Cerebellar cortex (tissue), 1 donor: ENCODE measurements around the gene CACYBP.
"Not testable (repeated sequence)": the region's sequence is repeated elsewhere in the genome, so short reads cannot be mapped to it uniquely, and the experiment has no call there.

Experiments used
- DNase-seq: peaks from one replicate; pipeline ENCODE4 v3.0.0-alpha.2; 2015; ENCODE audit warnings: low spot score

Gene CACYBP

DNA sequence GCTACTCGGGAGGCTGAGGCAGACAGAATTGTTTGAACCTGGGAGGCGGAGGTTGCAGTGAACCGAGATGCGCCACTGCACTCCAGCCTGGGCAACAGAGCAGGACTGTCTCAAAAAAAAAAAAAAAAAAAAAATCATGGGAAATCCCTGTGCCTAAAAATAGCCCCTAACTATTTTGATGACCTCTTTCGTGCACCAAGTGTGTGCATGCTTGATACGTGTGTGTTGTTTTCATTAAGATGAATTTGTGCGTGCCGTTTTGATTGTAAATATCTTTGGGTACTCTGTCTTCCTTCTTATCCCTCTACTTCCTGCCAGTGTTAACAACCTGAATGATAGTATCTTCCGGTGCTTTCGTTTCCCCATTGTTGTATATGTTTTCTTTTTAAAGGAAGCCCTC lies 9.8 kb downstream of the CACYBP start:
- DNase-seq, result no peak

DNA sequence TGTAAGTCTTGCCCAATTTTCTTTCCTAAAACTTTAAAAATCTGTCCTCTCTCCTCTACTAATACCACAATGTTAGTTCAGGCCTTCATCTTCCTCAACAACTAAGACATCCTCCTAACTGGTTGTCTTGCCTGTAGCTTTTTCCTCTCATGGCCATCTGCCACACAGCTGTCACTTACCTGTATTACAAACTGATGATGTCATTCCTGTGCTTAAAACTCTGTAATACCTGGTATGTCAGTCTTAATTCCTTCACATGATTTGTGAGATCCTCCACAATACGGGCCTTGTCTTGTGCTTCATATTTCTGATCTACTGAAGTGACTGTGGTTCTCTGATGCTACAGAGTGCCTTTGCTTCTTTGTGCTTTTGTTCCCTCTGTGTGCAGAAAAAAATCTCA lies 13.7 kb downstream of the CACYBP start:
- DNase-seq, result no peak

DNA sequence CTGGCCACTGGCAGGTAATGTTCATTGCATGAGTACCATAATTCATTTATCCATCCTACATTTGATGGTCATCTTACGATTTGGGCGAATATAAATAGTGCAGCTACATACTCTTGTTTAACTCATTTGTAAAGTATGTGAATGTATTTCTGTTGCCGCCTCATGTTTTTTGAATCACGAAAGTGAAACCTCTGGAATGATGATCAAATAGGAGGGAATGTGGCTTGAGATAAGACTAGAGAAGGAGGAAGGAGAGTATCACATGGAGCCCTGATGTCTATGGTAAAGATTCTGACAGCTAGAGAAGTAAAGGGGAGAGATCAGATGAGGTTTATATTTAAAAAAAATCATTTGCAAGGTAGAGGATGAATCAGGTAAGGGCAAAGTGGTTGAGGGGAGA lies 15.5 kb downstream of the CACYBP start:
- DNase-seq, result no peak

GRCh38 chr1:175019524-175019923 lies 19.8 kb downstream of the CACYBP start:
- DNase-seq, result no peak

- peak; percentile 98 for DNase-seq
Observed at GRCh38 chr1:175023043-175023921, 23.5 kb downstream of the CACYBP start, which contains the start of gene MRPS14. TSS of gene MRPS14 (minus strand) at chr1:175023425. CDS start at chr1:175023408, 17 bp downstream.

GRCh38 chr1:175023922-175024242 lies 24.1 kb downstream of the CACYBP start:
- not testable (repeated sequence) for DNase-seq

DNA sequence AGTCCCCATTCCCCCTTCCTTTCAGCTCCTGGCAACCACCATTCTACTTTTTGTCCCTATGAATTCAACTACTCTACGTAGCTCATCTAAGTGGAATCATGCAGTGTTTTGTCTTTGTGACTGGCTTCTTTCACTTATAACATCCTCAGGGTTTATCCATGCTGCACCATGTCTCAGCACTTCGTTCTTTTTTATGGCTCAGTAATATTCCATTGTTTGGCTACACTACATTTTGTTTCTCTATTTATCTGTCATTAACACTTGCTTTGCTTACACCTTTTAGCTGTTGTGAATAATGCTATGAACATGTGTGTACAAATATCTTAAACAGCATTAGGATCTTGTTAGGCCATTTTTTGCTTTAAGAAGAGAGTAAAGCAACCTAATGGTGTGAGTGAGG lies 25.0 kb downstream of the CACYBP start:
- DNase-seq, result no peak

DNA sequence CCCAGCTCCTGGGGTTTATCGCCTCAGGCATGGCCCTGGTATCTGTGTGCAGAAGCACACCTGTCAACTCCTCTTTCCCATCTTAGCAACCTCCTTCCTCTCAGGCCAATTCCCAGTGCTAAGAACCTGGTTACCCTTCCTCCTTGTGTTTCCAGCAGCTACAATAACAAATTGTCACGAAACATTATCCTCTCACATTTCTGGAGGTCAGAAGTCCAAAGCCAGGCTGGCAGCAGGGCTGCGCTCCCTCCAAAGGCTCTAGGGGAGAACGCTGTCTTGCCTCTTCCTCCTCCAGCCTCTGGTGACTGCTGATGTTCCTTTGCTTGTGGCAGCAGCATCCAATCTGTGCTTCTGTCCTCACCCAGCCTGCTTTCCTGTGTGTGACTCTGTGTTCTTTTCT lies 34.2 kb downstream of the CACYBP start:
- no peak for DNase-seq

- no peak for DNase-seq
Observed at GRCh38 chr1:175034775-175035174, 35.0 kb downstream of the CACYBP start.

DNA sequence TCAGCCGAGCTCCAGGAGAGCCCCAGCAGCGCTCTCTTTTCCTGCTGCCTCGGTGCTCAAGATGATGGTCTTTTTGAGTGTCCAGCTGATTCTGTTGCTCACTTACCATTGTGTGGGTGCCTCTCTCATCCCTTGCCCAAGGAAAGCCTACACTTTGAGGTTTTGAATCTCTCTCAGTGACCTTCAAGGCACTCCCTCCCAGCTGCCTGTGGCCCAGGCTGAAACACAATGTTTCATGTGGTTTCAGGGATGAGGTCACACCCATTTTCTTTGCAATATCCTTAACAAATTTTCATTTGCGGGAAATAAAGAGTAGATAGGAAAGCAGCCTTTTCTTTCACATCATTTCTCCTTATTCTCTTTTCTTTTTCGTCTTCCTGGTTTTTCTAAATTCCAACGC lies 36.1 kb downstream of the CACYBP start:
- no peak for DNase-seq

DNA sequence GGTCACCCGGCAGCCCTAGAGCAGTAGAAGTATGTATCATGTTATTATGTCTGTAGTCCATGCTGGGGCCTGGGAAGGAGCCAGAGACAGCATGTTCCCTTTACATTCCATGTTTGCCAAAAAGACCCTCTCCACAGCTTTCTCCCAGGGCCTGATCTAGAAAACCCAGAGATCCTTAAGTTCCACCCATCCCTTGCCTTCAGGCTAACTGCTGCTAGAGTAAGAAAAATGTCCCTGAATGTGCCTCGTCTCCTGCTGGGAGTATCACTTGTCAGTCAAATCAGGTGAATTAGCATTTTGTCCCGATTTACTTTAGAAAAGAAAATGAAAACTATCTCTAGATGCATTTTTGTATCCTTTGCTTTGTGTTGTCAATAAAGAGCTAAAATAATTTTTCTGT lies 36.7 kb downstream of the CACYBP start:
- DNase-seq, result no peak

DNA sequence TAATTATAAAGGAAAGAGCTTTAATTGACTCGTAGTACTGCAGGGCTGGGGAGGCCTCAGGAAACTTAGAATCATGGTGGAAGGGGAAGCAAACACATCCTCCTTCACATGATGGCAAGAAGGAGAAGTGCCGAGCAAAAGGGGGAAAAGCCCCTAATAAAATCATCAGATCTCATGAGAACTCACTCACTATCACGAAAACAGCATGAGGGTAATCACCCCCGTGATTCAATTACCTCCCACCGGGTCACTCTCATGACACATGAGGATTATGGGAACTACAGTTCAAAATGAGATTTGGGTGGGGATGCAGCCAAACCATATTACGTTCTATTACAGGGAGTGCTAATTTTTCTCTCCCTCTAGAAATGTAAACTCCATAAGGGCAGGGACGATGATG lies 37.7 kb downstream of the CACYBP start:
- DNase-seq, result no peak

- no peak for DNase-seq
Observed at GRCh38 chr1:175040324-175040879, 40.7 kb downstream of the CACYBP start.

GRCh38 chr1:175042650-175043049 lies 42.9 kb downstream of the CACYBP start:
- DNase-seq, result no peak

DNA sequence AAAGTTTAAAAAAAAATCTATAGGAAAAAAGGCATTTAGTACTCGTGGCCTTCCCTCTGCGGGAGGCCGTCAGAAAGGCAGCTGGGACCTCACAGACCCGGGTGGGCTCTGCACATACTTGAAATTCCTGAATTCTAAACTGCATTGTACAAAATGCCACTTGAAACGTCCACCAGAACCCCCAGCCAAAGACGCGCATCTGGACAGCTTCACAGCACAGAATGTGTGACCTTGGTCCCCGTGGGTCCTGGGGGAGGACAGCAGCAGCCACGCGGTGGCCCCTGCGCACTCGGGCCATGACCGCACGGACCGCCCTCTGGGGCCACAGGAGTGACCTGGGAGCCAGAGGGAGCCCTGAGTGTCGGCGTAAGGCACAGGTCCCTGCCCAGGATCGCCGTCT lies 44.1 kb downstream of the CACYBP start:
- DNase-seq, result no peak

GRCh38 chr1:175044591-175044990 lies 44.8 kb downstream of the CACYBP start:
- not testable (repeated sequence) for DNase-seq

DNA sequence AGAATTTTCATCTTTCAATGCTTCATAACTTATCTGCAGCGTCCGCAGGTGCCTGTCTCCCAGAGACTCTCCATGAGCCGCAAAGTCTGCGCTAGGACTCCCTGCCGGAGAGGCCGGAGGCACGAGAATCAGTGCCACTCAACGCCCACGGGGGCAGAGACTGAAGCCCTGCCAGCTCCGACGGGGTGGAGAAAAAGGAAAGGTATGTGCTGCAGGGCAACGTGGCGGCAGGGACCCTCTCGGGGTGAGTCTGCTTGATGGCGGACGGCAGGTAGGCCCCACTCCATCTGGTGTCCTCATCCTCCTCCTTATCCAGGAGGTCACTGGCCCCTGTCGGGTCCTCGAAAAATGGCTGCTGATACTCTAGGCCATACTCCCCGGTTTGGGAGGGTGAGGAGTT lies 45.4 kb downstream of the CACYBP start:
- DNase-seq, result no peak

DNA sequence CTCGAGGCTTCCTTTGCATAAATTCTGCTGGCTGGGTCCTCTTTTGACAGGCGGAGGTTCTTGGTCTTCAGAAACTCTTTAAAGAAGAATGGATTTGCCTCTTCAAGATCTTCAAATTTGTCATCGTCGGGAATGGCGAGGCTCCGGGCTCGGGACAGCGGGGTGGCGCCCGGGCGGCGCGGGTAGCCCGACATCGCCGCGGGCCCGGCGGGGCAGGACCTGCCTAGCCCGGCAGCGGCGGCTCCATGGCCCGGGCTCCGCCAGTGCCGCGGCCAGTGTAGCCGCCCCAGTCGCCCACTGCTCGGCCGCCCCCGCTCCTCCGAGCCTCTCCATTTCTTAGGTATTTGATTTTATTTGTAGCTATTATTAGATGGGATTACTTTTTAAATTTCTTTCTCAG lies 45.8 kb downstream of the CACYBP start:
- no peak for DNase-seq

DNA sequence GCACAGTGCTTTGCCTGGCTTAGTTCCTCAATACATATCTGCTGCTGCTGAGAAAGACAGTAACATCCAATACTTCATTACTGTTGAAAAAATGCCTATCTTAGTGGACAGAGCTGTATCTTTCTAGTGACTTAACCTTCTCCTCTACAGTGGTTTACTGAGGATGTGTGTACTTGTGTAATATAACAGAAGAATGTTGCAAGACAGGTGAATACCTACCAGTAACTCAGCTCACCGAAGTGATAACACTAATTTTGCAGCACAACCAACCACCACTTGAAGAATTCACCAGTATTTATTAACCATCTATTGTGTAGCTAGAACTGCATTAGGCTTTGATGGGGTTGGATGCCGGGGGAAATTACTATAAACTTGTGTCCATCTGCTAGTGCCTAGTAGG lies 51.2 kb downstream of the CACYBP start:
- DNase-seq, result no peak

GRCh38 chr1:175054736-175055135 lies 55.0 kb downstream of the CACYBP start:
- DNase-seq, result no peak
